ENCODE data around the gene CENPQ.
"Not testable (repeated sequence)": the region's sequence is repeated elsewhere in the genome, so short reads cannot be mapped to it uniquely, and the experiment has no call there.

The CENPQ gene

DNA sequence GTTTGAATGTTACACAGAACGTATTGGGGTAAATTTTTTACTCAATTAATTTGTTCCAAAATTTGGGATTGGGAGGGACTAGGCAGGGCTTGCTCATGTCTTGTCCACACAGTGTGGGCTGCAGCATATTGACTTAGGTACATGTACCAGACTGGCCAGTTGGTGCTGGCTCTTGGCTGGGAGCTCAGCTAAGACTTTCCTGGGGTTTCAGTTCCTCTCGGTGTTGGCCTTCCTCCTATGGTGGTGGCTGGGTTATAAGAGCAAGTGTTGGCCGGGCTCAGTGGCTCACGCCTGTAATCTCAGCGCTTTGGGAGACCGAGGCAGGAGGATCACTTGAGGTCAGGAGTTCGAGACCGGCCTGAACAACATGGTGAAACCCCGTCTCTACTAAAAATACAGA lies 4.9 kb downstream of the CENPQ start:
- H3K4me3 ChIP-seq (ENCODE audit: low read depth, low read length) = no peak overlapping the region

DNA sequence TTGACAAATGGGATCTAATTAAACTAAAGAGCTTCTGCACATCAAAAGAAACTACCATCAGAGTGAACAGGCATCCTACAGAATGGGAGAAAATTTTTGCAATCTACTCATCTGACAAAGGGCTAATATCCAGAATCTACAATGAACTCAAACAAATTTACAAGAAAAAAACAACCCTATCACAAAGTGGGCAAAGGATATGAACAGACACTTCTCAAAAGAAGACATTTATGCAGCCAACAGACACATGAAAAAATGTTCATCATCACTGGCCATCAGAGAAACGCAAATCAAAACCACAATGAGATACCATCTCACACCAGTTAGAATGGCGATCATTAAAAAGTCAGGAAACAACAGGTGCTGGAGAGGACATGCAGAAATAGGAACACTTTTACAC lies 13.4 kb downstream of the CENPQ start:
- not testable (repeated sequence) for DNase-seq (ENCODE audit: low read depth)

More for the DNA sequence above, 4.9 kb downstream of the CENPQ start:
- no peak for DNase-seq (ENCODE audit: low read depth)
- TF ChIP-seq, protein P1, sequence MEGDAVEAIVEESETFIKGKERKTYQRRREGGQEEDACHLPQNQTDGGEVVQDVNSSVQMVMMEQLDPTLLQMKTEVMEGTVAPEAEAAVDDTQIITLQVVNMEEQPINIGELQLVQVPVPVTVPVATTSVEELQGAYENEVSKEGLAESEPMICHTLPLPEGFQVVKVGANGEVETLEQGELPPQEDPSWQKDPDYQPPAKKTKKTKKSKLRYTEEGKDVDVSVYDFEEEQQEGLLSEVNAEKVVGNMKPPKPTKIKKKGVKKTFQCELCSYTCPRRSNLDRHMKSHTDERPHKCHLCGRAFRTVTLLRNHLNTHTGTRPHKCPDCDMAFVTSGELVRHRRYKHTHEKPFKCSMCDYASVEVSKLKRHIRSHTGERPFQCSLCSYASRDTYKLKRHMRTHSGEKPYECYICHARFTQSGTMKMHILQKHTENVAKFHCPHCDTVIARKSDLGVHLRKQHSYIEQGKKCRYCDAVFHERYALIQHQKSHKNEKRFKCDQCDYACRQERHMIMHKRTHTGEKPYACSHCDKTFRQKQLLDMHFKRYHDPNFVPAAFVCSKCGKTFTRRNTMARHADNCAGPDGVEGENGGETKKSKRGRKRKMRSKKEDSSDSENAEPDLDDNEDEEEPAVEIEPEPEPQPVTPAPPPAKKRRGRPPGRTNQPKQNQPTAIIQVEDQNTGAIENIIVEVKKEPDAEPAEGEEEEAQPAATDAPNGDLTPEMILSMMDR (IDR thresholded peaks at IDR 0.05; ENCODE audit: low read depth, low read length, missing control alignments) = no peak

DNA sequence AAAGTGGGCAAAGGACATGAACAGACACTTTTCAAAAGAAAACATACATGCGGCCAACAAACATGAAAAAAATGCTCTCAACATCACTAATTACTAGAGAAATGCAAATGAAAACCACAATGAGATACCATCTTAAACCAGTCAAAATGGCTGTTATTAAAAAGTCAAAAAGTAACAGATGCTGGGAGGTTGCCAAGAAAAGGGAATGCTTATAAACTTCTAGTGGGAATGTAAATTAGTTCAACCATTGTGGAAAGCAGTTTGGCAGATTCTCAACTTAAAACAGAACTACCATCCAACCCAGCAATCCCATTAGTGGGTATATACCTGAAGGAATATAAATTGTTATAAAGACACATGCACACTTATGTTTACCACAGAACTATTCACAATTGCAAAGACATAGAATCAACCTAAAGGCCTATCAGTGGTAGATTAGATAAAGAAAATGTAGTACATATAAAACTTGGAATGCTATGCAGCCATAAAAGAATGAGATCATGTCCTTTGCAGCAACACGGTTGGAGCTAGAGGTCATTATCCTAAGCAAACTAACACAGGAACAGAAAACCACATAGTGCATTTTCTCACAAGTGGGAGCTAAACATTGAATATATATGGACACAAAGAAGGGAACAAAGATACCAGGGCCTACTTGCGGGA lies 16.3 kb downstream of the CENPQ start:
- DNase-seq (ENCODE audit: low read depth) = no peak
- H3K4me3 ChIP-seq (ENCODE audit: low read depth, low read length) = no peak overlapping the region
- TF ChIP-seq, protein P1 (IDR thresholded peaks at IDR 0.05; ENCODE audit: low read depth, low read length, missing control alignments) = no peak

More for the DNA sequence above, 13.4 kb downstream of the CENPQ start:
- H3K4me3 ChIP-seq (ENCODE audit: low read depth, low read length) = not testable (repeated sequence)

DNA sequence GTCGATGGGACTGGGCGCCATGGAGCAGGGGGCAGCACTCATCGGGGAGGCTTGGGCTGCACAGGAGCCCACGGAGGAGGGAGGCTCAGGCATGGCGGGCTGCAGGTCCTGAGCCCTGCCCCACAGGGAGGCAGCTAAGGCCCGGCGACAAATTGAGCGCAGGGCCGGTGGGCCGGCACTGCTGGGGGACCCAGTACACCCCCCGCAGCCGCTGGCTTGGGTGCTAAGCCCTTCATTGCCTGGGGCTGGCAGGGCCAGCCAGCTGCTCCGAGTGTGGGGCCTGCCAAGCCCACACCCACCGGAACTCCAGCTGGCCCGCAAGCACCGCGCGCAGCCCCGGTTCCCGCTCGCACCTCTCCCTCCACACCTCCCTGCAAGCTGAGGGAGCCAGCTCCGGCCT lies 18.7 kb downstream of the CENPQ start:
- not testable (repeated sequence) for DNase-seq (ENCODE audit: low read depth); H3K4me3 ChIP-seq (ENCODE audit: low read depth, low read length)

DNA sequence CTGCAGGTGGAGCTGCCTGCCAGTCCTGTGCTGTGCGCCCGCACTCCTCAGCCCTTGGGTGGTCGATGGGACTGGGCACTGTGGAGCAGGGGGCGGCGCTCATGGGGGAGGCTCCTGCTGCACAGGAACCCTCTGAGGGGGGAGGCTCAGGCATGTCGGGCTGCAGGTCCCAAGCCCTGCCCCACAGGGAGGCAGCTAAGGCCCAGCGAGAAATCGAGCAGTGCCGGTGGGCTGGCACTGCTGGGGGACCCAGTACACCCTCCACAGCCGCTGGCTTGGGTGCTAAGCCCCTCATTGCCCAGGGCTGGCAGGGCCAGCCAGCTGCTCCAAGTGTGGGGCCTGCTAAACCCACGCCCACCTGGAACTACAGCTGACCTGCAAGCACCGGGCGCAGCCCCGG lies 20.2 kb downstream of the CENPQ start:
- not testable (repeated sequence) for DNase-seq (ENCODE audit: low read depth); H3K4me3 ChIP-seq (ENCODE audit: low read depth, low read length)

DNA sequence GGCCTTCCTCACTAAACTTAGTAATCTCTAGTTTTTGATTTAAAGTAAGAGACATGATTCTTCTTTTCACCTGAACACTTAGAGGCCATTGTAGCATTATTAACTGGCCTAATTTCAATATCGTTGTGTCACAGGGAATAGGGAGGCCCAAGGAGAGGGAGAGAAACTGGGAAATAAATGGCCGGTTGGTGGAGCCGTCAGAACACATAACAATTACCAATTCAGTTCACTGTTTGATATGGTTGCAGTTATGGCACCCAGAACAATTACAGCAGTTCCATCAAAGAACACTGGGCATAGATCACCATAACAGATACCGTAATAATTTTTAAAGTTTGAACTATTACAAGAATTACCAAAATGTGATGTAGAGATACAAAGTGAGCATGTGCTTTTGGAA lies 27.5 kb downstream of the CENPQ start:
- no peak overlapping the region for H3K4me3 ChIP-seq (ENCODE audit: low read depth, low read length)
- no peak for DNase-seq (ENCODE audit: low read depth)
- TF ChIP-seq, protein P1 (IDR thresholded peaks at IDR 0.05; ENCODE audit: low read depth, low read length, missing control alignments) = no peak

DNA sequence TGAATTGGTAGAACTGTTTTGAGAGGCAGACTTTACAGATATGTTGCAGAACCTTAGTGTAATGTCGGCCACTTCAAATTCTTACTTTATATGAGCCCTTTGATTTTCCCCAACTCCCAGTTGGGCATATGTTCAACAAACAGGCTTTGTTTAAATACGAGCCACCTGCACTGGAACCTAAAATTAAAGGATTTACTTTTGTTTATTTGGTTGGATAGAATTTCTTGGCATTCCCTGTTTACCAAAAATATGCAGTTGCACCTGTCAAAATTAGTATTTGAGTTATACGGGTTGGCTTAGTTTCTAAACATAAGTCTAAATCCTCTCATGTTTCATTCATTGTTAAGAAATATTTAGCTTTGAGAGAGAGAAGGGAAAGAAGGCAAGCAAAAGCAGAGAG lies 34.1 kb downstream of the CENPQ start:
- no peak for DNase-seq (ENCODE audit: low read depth)
- TF ChIP-seq, protein P1 (IDR thresholded peaks at IDR 0.05; ENCODE audit: low read depth, low read length, missing control alignments) = no peak

DNA sequence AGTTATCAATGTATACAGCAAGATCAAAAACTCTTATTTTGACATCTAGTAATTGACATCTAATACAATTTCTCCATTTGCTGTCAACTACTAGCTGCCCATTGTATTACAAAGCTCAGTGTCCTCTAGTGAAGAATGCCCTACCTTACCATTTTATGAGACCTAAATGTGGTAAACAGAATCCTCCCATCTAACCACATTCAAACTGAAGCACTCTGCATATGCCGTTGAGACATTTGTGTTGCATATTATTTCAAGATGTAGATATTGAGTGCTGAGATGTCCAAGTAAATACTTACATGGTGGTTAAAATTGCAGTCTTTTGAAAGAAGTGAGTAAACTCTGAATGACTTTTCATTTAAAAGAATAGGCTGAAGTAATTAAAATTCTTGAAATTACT lies 36.0 kb downstream of the CENPQ start:
- no peak for DNase-seq (ENCODE audit: low read depth)
- no peak overlapping the region for H3K4me3 ChIP-seq (ENCODE audit: low read depth, low read length)
- TF ChIP-seq, protein P1 (IDR thresholded peaks at IDR 0.05; ENCODE audit: low read depth, low read length, missing control alignments) = no peak

More for the DNA sequence above, 34.1 kb downstream of the CENPQ start:
- H3K4me3 ChIP-seq (ENCODE audit: low read depth, low read length) = no peak overlapping the region
